Superior temporal gyrus (tissue), 1 donor: ENCODE data around the gene DEK.
"Not testable (repeated sequence)": the region's sequence is repeated elsewhere in the genome, so short reads cannot be mapped to it uniquely, and the experiment has no call there.

Experiments
- DNase-seq: peaks from one replicate; pipeline ENCODE4 v3.0.0-alpha.2; 2016; ENCODE audit errors: extremely low spot score

The DEK gene

GRCh38 chr6:18264219-18264922, at the start of gene DEK:
Gene DEK (minus strand): TSS chr6:18264530. CDS start chr6:18263987, 543 bp downstream.
- peak; percentile 89 for DNase-seq

- no peak for DNase-seq
These were observed 48.0 kb upstream of the DEK start for GRCh38 chr6:18312368-18312767.

- not testable (repeated sequence) for DNase-seq
These were observed 45.7 kb upstream of the DEK start for GRCh38 chr6:18310010-18310409.

- DNase-seq: no peak
These were observed 44.7 kb upstream of the DEK start for GRCh38 chr6:18309046-18309445.

GRCh38 chr6:18308070-18308735, 43.9 kb upstream of the DEK start:
- DNase-seq: no peak

- no peak for DNase-seq
These were observed 42.6 kb upstream of the DEK start for GRCh38 chr6:18306977-18307376.

GRCh38 chr6:18302561-18303439, 38.5 kb upstream of the DEK start:
- DNase-seq: no peak

- no peak for DNase-seq
These were observed 29.0 kb upstream of the DEK start for GRCh38 chr6:18293076-18293904.

GRCh38 chr6:18289283-18289682, 25.0 kb upstream of the DEK start:
- DNase-seq: no peak

GRCh38 chr6:18284261-18284660, 19.9 kb upstream of the DEK start:
- DNase-seq: no peak

- no peak for DNase-seq
These were observed 17.2 kb upstream of the DEK start for GRCh38 chr6:18281564-18281963.

GRCh38 chr6:18280084-18280483, 15.8 kb upstream of the DEK start:
- no peak for DNase-seq

- no peak for DNase-seq
These were observed 15.1 kb upstream of the DEK start for GRCh38 chr6:18279422-18279821.

GRCh38 chr6:18277237-18278006, 13.1 kb upstream of the DEK start:
- no peak for DNase-seq

GRCh38 chr6:18276610-18277236, 12.4 kb upstream of the DEK start:
- DNase-seq: no peak

GRCh38 chr6:18270216-18270615, 5.9 kb upstream of the DEK start:
- no peak for DNase-seq

GRCh38 chr6:18269717-18270116, 5.4 kb upstream of the DEK start:
- no peak for DNase-seq

GRCh38 chr6:18269253-18269652, 4.9 kb upstream of the DEK start:
- DNase-seq: no peak

GRCh38 chr6:18268066-18268465, 3.7 kb upstream of the DEK start:
- DNase-seq: no peak

- no peak for DNase-seq
These were observed 2.2 kb upstream of the DEK start for GRCh38 chr6:18266523-18266912.
